Measurements from ENCODE around the gene RTKN. TPM values are rescaled to one million over a fixed set of nuclear protein-coding genes. Genes with fewer than 3 reads are reported as not detected.
A peak's percentile ranks its signal among the peaks of the same experiment; 100 is the strongest.
"Not testable (repeated sequence)": the region's sequence is repeated elsewhere in the genome, so short reads cannot be mapped to it uniquely, and the experiment has no call there.

The RTKN gene, protein sequence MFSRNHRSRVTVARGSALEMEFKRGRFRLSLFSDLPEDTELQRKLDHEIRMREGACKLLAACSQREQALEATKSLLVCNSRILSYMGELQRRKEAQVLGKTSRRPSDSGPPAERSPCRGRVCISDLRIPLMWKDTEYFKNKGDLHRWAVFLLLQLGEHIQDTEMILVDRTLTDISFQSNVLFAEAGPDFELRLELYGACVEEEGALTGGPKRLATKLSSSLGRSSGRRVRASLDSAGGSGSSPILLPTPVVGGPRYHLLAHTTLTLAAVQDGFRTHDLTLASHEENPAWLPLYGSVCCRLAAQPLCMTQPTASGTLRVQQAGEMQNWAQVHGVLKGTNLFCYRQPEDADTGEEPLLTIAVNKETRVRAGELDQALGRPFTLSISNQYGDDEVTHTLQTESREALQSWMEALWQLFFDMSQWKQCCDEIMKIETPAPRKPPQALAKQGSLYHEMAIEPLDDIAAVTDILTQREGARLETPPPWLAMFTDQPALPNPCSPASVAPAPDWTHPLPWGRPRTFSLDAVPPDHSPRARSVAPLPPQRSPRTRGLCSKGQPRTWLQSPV
- polyA plus RNA-seq (ENCODE audit: insufficient read length in 10 of 10) = 10 to 100 TPM; 35.1 to 64.2 (median 43.2) TPM
- long read RNA-seq, donor 1, partial matches to known transcripts = 0 of 5 reads
- long read RNA-seq, donor 1, other reads (novel, unspliced or antisense) = 0 of 5 reads
- long read RNA-seq, donor 2, partial matches to known transcripts = 8 of 14 reads
- long read RNA-seq, donor 2, other reads (novel, unspliced or antisense) = 0 of 14 reads
- long read RNA-seq, donor 3 = 0 reads
- long read RNA-seq, donor 4, partial matches to known transcripts = 6 of 12 reads
- long read RNA-seq, donor 4, other reads (novel, unspliced or antisense) = 0 of 12 reads
- long read RNA-seq, donor 5, partial matches to known transcripts = 0 of 8 reads
- long read RNA-seq, donor 5, other reads (novel, unspliced or antisense) = 0 of 8 reads
- long read RNA-seq, donor 6, partial matches to known transcripts = 7 of 15 reads
- long read RNA-seq, donor 6, other reads (novel, unspliced or antisense) = 0 of 15 reads
- long read RNA-seq, donor 7, partial matches to known transcripts = 0 of 6 reads
- long read RNA-seq, donor 7, other reads (novel, unspliced or antisense) = 0 of 6 reads
- long read RNA-seq, donor 8, partial matches to known transcripts = 6 of 8 reads
- long read RNA-seq, donor 8, other reads (novel, unspliced or antisense) = 0 of 8 reads
- long read RNA-seq, donor 9, partial matches to known transcripts = 0 of 1 reads
- long read RNA-seq, donor 9, other reads (novel, unspliced or antisense) = 0 of 1 reads

DNA sequence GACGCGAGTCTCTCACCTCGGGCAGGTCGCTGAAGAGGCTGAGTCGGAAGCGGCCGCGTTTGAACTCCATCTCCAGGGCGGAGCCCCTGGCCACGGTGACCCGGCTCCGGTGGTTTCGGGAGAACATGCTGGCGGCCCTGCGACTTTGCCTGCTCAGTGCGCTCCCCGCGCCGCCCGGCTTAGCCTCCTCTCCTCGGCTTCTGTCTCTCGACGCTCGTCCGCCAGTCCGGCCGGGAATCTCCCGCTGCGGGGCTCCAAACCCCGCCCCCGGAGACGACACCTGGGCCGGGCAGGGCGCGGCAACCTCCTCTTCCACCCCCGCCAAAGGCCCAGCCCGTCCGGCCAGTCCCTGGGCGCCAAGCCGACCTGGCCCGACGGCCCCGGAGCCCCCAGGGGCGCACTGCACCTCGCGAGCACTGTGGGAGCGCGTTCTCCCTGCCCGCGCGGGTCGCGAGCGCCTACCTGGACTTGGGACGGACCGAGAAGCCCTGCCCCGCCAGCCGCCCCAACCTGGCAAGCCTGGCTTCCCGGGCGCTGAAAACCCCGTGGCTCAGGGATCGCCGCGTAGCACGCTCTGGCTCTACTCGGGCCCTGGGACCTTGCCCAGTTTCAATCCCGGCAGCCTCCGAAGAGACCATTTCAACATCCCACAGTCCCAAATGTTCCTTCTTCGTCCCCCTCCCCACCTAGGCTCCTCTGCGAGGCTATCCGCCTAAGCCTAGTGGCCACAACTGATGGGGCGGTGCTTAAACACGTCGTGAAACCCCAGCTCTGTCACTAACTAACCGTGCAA lies at the start of gene RTKN:
Gene RTKN (minus strand): TSS at position 248 of the 793 bp plus-strand sequence. CDS start 121 bp downstream, at position 127.
- DNase-seq = peak in 1 of 3 donors; percentile 78

DNA sequence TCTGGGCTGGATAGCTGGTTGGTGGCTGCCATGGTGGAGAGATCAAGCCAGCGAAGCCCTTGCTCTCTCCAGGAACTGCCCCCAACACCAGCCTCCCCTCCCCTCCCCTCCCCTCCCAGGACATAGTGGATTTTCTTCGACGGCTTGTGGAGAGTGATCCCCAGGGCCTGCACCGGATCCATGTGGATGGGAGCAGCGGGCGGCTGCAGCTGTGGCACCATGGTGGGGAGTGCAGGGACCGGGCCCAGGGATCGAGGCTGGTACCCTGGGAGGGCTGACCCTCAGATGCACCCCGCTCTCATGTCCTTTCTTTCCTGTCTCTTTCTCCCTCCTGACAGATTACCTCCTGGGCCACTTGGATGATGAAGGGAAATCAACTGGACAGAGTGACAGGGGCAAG lies 48.2 kb upstream of the RTKN start:
- DNase-seq = no peak

DNA sequence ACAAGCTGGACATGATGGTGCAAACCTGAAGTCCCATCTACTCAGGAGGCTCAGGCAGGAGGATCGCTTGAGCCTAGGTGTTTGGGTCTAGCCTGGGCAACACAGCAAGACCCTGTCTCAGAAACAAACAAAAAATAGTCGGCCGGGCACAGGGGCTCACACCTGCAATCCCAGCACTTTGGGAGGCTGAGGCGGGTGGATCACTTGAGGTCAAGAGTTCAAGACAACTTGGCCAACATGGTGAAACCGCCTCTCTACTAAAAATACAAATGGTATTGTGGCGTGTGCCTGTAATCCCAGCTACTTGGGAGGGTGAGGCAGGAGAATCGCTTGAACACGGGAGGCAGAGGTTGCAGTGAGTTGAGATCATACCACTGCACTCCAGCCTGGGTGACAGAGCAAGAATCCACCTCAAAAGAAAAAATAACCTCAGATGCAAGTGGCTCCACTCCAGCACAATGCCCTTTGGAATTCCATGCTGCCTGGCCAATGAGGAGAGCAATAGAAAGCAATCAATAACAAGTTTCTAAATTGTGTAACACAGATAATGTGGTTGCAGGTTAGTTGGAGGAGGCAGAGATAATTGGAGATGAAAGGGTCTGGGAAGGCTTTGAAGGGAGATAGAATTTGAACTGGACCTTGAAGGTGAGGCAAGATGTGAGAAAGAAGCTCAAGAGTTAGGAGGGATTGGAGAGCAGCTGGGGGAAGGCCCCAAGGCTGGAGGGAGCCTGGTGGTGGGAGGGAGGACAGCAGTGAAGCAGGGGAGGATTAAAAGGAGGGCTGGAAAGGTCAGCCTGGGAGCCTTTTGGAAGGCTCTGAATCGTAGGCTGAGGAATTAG lies 47.1 kb upstream of the RTKN start:
- no peak for DNase-seq

DNA sequence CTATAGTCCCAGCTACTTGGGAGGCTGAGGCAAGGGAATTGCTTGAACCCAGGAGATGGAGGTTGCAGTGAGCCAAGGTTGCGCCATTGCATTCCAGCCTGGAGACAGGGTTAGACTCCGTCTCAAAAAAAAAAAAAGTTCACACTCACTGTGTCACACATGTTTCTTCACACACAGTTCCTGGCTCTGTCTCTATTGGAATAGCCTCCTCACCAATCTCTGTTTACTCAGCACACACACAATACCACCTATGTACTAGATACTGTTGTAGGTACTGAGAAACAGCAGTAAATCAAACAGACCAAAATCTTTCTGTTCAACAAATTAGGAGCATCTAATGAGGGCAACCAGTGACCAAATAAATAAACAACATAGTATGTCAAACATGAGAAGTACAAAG lies 44.4 kb upstream of the RTKN start:
- DNase-seq = no peak

DNA sequence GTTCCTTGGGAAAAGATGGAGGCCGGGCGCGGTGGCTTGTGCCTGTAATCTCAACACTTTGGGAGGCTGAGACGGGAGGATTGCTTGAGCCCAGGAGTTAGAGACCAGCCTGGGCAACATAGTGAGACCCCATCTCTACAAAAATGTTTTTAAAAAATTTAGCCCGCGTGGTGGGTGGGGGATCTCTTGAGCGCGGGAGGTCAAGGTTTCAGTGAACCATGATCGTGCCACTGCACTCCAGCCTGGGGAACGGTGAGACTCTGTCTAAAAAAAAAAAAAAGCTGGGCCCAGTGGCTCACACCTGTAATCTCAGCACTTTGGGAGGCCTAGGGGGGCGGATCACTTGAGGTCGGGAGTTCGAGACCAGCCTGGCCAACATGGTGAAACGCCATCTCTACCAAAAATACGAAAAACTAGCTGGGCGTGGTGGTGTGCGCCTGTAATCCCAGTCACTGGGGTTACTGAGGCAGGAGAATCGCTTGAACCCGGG lies 42.0 kb upstream of the RTKN start:
- DNase-seq = not testable (repeated sequence)

DNA sequence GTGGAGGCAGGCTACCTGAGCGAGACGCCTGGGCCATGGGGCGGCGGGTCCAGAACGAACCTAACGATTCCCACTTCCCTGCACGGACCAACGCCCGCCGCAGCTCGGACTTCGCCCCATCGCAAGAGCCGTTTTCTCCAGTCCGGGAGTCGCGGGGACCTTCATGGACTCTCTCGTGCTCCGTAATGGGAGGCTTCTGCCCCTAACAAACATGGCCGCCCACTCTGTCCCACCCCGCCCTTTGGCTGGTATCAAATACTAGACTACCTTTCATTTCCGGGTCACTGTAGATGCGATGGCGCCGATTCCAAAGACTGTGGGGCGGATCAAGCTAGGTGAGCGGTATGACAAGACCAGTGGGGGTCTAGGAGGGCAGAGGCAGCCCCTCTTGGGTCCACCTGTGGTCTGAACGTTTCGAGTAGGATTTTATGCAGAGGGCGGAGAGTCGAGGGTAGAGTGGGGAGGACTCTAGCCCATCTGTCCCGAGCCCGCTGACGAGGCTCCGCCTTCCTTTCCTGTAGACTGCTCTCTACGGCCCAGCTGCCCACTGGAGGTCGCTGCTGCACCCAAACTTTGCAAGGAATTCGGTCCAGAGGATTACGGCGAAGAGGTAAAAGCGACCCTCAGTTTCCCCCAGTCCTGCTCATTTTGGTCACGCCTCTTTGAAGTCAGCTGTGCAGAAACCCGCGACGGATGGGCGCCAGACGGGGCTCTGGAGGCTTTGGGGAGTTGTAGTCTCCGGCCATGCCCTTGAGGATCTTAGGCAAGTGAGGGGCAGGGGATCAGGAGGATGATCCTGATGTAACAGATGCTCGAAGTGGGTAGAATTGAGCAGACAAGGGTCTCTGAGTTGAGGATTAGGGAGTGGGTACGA lies 41.3 kb upstream of the RTKN start, which contains the start of the genes CCDC142 and TTC31:
Gene CCDC142 (minus strand): TSS at position 198 of the 874 bp plus-strand sequence. CDS start 161 bp downstream, at position 37.
Gene TTC31 (plus strand): TSS at position 281 of the 874 bp plus-strand sequence. CDS start 15 bp downstream, at position 296.
- peak; percentile 97 to 99 (median 97) for DNase-seq

DNA sequence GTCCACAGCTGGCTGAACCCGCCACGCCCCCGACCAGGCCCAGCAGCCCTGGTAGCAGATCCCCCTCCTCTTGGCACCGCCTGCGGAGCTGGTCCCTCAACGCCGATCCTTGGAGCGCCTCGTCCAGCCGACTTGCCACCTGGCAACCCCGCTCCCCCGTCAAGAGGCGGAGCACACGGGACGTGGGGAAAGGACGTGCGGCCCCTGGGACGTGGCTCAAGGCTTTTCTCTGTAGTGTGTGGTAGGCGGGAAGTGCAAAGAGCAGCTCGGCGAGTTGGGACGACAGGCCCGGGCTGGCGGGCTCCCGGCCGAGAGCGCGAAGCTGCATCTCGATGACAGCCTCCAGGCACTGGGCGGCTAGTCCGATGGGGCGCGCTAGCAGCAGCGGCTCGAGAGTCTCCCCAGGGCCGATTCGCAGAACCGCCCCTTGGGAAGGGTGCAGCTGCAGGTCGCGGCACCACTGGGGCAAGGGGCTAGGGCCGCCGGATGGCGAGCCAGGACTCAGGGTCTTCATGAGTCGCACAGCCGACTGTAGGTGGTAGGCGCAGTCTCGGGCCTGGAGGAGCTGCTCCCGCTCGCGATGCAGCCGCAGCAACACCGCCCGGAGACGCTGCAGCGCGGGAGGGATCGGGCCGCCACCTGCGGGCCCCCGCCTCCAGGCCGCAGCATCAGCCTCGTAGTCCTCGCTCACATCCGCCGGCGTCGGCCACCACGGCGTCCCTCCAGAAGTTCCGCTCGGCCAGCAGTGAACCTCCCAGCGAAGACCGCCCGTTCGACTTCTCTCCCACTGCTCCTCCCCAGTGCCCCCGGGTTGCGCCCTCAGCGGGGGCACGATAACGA lies 40.4 kb upstream of the RTKN start:
- no peak for DNase-seq

DNA sequence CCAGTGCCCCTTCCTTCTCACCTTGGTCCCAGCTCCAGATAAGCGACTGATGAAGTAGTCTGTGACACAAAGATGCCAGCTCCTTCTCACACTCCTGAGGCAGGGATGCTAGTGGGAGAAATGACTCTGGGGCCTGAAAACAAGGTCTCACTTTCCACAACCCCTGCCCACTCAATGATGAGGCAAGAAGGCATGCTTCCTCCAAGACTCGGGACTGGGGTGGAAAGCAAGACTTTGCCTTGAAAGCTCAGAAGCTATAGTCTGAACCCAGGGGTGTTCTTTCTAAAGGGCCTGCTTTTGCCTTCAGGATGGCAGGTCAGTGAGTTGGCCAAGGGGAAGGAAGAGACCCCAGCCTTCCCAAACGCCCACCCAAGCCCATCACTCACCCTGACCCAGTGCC lies 39.7 kb upstream of the RTKN start:
- DNase-seq = no peak

DNA sequence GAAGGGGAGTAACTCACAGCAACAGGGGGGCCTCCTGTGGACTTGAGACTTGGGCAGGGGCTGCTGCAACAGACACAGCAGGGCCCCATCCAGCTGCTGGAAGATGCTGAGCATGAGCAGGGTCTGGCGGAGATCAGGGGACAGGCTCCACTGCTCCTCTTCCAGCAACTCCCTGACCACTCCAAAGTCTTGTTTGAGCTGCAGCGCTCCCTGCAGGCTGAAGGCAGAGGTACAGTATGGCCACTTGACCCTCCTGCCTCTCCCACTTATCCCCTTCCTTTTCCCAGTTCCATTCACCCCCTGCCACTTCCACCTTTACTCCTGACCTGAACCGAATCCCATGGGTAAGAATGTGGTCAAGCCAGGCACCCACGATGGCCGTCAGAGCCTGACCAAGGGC lies 33.2 kb upstream of the RTKN start:
- no peak for DNase-seq

DNA sequence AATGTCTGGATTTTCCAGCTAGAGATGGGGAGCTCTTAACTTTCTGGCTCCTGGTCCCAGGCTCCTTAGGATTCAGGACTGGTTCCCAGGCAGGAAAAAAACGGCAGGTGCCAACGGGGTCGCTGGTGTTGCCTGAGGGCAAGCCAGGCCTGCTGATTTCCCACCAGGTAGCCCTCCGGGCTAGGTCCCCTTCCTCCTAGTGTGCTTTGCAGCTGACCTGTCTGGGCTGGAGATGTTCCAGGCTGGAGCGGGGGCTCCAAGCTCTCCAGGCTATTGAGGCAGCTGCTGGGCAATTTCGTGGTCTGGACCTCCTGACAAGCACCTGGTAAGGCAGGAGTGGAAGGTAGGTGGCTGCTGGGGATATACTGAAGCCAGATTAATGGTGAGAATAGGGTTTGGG lies 32.7 kb upstream of the RTKN start:
- DNase-seq = no peak

DNA sequence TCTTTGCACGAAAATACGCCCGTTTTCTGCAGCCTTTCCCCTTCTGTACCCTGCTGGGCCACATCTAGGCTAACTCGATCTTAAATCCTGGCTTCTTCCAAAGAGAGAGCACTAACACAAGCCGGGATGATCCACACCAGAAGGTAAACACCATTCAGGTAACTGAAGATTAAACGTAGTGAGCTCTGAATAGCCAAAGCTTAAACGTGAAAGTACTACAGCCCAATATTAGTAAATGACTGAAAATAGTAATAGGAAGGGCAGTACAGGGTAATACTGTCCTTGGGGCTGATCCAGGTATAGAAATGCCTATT lies 31.2 kb upstream of the RTKN start:
- DNase-seq = no peak

DNA sequence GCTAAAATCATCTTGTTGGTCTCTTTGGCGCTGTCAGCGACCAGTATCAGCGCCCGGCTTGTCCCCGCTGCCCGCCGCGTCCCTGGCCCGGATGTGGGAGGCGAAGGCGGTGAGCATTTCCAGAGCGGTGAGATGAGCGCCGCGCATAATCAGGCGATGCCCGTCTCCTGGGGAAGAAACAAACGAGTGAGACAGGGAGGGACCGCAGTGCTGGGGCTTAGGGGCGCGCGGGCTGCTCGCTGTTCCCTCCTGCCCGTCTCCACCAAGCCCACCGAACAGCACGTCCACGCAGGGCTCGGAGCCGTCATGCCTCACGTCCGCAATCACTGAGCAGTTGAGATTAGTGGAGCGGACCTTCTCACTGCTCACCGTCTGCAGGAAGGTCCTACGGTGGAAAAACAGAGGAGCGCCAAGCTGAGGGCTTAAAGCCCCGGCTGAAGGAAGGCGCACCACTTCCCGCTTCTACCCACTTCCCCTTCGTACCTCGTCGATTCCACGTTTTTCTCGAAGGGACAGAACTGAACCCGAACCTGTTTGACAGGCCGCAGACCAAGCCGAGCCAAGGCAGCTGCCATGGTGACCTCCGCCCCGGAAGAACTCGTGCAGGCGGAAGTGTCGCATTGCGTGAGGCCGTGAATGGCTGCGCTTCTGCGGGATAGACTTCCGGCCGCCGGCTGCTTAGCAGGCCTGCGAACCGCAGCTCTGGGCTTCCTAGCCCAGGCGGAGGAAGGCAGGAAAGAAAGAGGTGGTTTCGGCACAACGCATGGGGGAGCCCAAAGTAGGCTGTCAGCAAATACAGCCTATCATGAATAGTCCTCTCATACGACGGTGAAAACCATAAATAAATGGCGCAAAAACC lies 30.6 kb upstream of the RTKN start, which contains the start of gene MRPL53:
Gene MRPL53 (minus strand): TSS at position 595 of the 859 bp plus-strand sequence. CDS start 20 bp downstream, at position 575.
- peak; percentile 95 to 98 (median 97) for DNase-seq

DNA sequence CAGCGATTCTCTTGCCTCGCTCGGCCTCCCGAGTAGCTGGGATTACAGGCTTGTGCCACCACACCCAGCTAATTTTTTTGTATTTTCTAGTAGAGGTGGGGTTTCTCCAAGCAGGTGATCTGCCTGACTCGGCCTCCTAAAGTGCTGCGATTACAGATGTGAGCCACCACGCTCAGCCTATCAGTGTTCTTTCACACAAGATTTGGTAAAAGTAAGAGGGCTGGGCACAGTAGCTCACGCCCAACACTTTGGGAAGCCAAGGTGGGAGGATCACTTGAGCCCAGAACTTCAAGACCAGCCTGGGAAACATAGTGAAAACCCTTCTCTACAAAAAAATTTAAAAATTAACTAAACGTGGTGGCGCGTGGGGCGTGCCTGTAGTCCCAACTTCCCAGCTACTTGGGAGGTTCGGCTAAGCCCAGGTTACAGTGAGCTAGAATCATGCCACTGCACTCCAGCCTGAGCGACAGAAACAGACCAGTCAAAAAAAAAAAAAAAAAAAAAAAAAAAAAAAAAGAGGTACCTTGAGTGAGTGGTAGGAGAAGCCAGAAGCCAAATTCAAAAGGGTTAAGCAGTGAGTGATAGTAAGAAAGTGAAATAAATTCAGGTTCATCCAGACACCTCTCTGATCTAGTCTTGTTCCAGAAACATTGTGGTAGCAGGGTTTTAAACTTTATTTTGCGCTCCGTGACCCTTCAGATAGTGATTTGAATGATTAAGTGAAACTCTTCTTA lies 29.8 kb upstream of the RTKN start:
- no peak for DNase-seq

DNA sequence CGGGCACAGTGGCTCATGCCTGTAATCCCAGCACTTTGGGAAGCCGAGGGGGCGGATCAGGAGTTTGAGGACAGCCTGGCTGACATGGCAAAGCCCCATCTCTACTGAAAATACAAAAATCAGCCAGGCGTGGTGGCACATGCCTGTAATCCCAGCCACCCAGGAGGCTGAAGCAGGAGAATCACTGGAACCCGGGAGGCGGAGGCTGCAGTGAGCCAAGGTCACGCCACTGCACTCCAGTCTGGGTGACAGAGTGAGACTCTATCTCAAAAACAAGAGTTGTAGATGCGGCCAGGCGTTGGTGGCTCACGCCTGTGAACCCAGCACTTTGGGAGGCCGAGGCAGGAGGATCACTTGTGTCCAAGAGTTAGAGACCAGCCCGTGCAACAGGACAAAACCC lies 29.0 kb upstream of the RTKN start:
- DNase-seq = not testable (repeated sequence)

DNA sequence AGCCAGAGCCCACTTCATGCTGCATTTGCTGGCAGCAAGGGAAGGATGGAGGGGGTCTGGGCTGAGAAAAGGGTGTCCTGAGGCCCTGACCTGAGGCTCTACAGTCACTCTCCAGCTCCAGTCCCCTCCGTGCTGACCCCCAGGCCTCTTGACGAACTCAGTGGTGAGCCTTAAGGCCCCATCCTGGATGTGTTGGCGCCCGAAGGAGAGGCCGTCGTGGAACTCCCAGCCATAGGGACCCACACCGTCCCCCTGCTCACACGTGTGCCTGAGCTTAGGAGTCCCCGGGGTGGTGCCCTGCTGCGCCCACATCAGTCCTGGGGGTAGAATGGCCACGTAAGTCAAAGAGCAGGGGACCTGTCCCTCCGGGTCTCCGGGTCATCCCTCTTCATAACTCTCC lies 22.7 kb upstream of the RTKN start:
- peak in 1 of 3 donors; percentile 29 for DNase-seq

DNA sequence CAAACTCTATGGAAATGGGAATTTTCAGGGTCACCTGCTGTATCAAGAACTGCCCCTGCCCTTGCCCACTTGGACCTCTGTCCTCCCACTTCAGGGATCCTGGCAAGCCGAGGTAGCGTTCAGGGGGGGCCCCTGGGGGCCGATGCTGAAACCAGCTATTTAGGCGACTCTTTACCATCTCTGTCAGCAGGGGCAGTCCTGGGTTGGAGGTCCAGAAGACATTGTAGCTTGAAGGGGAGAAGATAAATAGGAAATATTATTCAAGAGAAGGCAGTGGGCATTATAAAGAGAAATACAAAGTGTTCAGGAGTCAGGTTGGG lies 21.0 kb upstream of the RTKN start:
- no peak for DNase-seq
